ENCODE results near the gene FREY1.

FREY1 gene

DNA sequence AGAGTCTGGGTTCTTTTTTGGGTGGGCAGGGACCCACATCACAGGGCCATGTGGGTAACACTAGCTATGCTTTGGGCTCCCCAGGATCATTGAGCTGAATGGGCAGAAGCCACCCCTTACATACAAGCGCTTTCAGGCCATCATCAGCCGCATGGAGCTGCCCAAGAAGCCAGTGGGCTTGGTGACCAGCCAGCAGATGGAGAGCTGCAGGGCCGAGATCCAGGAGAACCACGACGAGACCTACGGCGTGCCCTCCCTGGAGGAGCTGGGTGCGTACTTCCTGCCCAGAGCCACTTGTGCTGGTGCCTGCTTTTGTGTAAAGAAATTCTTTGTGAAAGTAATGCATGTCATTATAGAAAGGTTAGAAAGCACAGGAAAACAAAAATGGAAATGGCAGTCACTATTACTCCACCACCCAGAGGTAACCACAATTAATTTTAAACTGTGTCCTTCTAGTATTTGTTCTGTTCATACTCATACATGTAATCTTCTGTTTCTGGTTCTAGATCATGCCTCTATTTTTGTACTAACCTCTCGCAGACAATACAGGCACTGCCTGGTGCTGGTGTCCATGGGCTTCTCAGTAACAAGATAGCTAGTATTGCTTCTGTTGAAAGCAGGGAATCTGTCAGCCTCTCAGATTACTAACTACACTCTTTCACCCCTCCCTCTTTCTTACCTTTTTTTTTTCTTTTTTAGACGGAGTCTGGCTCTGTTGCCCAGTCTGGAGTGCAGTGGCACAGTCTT lies 46.1 kb downstream of the FREY1 start:
- no peak for DNase-seq

DNA sequence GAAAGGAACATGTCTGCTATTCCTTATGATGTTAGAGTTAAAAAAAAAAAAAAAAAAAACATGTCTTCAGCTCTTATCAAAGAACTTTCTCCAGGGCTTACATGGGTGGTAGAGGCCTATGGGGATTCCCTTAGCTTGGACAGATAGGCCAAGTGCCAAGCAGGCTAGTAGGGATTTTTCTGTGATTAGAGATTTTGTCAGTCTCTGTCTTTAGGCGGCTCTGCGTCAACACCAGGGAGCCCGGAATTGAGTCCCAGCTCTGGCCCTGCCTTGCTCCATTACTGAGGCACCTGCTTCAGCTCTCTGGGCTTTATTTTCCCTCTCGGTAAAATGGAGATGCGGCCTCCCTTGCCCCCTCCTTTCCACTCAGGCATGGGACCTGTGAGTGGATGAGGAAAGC lies 46.7 kb downstream of the FREY1 start:
- DNase-seq: no peak

DNA sequence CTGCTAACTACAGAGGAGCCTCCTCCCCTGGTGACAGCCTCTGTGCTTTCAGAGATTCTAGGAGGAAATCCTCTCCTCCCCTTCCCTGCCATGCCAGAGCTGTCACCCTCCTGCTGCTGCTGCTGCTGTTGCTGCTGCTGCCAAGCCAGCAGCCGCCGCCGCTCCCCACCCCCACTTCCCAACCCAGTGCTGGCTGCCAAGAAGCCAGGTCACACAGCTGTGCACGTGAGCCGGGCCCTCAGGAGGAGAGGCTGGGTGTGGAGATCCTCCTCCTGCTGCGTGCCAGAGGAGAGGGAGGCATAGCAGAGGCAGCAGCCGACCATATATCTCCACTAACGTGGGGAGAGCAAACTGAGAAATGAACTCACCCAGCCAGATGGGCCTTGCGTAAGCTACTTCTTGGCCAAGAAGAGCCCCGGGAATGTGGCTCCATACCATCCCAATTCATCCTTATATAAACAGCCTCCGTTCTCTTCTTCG lies 47.4 kb downstream of the FREY1 start:
- peak; percentile 95 for DNase-seq

DNA sequence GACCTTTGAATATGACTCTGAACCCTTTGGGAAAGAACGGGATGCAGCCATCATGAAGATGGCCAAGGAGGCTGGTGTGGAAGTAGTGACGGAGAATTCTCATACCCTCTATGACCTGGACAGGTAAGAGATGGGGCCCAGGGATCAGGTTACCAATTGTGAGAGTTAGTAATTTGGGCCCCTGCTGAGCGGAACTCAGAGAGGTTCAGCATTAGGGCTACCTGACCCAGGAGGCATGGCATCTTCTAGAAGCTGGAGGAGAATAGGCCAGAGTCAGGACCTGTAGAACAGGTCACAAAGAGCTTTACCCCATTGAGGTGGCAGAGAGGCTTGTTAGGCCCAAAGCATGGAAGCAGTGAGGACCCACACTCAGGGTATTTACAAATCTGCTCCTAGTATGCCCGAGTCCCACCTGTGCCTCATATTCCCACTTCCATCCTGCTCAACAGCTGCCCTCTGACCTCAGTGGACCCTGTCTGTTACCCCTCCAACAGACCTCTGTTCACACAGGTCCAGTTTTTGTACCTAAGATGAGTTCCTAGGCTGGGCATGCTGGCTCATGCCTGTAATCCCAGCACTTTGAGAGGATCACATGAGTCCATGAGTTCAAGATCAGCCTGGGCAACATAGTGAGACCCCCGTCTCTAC lies 48.2 kb downstream of the FREY1 start:
- DNase-seq: no peak

DNA sequence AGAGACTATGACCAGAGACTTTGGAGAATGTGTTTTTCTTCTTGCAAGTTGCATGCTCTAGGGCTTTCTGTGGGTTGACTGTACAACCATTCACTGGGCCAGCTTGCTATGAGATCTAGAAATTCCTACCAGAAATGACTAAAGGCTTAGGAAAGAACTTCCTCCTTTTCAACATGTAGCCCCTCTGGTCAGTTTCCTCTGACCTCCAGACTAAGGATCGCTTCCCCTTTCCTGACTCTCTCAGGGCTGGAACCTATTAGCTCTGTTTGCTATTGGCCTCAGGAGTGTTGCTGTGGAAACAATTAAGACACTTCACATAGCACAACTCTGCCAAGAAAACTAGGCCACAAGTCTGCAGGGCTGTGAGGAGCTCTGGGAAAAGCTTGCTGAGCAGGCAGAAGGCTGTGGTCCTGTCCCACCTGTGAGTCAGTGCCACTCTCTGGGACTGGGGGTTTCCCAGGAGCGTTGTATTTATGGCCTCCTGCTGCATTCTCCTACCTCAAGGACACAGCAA lies 49.1 kb downstream of the FREY1 start:
- peak; percentile 79 for DNase-seq

All from right hindlimb (tissue), 1 donor.